Activated gamma-delta T cell treated with Interleukin-2 at 50 U/mL for 16 hours (primary cell): ENCODE results near the gene DCUN1D5.
"Not testable (repeated sequence)": the region's sequence is repeated elsewhere in the genome, so short reads cannot be mapped to it uniquely, and the experiment has no call there.

ENCODE experiments used
- DNase-seq: peaks from one replicate; pipeline ENCODE4 v3.0.0-alpha.2; 2020

DCUN1D5 gene

GRCh38 chr11:103053997-103054396, 38.0 kb downstream of the DCUN1D5 start:
- DNase-seq = no peak

DNA sequence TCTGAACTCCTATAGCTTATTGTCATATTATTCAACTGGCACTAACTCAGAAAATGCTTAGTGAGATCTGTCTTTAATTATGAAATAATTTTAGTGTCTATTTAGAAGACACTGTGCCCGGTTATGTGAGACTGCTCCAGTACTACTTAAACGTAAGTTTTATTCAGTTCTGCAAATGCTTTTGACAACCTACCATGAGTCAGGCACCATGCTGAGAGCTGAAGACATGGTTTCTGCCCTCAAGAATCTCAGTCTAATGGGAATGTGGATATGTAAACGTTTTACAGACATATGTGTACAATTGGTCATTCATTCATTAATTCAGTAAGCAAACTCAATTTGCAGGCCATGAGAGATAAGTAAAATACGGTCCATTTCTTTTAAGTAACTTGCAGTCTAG, 40.0 kb downstream of the DCUN1D5 start:
- DNase-seq = no peak

- DNase-seq = no peak
Measured at GRCh38 chr11:103051151-103051801, 40.7 kb downstream of the DCUN1D5 start.

GRCh38 chr11:103050351-103050750, 41.6 kb downstream of the DCUN1D5 start:
- DNase-seq = no peak

- no peak for DNase-seq
Measured at GRCh38 chr11:103047837-103048236, 44.1 kb downstream of the DCUN1D5 start.

GRCh38 chr11:103043826-103044678, 47.9 kb downstream of the DCUN1D5 start:
- DNase-seq = no peak

- DNase-seq = no peak
Measured at GRCh38 chr11:103042161-103042560, 49.8 kb downstream of the DCUN1D5 start.

DNA sequence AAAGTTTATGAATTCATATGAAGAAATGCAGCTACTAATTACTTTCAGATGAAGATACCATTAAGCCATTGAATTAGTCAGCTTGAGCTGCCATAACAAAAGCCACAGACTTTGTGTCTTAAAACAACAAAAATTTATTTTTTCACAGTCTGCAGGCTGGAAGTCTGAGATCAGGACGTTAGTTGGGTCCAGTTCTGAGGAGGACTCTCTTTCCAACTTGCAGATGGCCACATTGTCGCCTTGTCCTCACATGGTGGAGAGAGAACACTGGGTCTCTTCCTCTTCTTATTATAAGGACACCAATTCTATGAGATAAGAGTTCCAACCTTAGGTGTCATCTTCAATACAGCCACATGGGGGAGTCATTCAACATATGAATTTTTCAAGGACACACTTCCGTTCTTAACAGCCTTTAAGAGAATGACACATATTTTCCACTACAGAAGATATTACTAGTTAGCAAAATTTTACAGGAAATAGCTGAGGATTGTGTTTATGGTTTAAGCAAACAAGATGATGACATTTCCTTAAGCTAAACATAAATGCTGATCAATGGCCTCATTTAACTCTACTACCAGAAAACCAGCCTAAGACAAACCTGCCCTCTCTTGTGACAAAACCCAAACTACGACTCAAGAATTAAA, 56.0 kb downstream of the DCUN1D5 start:
- DNase-seq = peak; percentile 37

- no peak for DNase-seq
Measured at GRCh38 chr11:103035216-103035615, 56.7 kb downstream of the DCUN1D5 start.

- no peak for DNase-seq
Measured at GRCh38 chr11:103031834-103032233, 60.1 kb downstream of the DCUN1D5 start.

DNA sequence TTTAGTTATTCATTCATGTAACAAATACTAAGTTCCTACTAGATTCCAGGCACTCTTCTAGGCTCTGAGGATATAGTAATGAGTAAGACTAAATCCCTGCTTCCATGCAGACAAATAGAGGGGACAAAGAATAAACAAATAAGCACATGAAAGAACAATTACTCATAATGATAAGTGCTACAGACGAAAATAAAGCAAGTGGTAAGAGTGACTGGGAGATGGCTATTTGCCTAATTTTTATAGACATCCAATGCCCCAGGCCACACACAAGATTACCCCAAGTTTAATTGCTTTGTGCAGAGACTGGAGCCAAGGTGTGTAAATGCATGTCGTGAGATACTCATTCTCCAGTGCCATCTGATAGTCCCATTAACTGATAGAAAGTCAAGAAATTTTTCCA, 62.6 kb downstream of the DCUN1D5 start:
- no peak for DNase-seq

- DNase-seq = not testable (repeated sequence)
Measured at GRCh38 chr11:103028304-103029020, 63.5 kb downstream of the DCUN1D5 start.

- no peak for DNase-seq
Measured at GRCh38 chr11:103024086-103024485, 67.9 kb downstream of the DCUN1D5 start.

- DNase-seq = no peak
Measured at GRCh38 chr11:103016031-103016430, 75.9 kb downstream of the DCUN1D5 start.

DNA sequence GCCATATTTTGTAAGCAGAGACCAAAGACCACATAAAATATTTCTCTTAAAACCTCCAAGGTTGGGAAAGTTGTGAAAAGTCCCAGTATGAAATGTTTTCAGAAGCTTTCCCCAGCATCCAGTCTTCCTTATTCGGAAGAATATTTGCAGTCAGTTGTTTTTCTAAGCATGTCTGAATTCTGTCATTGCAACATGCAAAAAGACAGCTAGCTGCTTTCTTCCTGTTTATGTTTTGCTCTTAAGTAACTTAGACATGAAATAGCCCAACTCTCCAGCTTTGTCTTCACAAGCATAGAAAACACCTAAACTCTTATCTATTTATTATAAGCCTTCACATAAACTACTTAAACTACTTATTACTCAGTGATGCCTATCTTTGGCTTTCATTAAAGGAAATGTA, 78.5 kb downstream of the DCUN1D5 start:
- DNase-seq = no peak
